OCI-LY1 (cell line): ENCODE measurements around the gene TBCD.

ENCODE experiments used
- H2AFZ ChIP-seq: fragments of 200-600 bp; sonication (generic), shearing (Covaris generic); 2 replicates; pipeline ENCODE4 v1.6.0; 2014; ENCODE audit warnings: antibody characterized with exemption, mild to moderate bottlenecking, low read length
- H3F3A ChIP-seq: fragments of 200-600 bp; sonication (generic), shearing (Covaris generic); 2 replicates; pipeline ENCODE4 v1.6.0; 2014; ENCODE audit warnings: mild to moderate bottlenecking, antibody characterized with exemption, low read length, moderate library complexity; ENCODE audit not compliant: insufficient read depth
- H3K27ac ChIP-seq: fragments of 200-600 bp; sonication (generic); 2 replicates; pipeline ENCODE4 v1.5.1; 2014; ENCODE audit warnings: low read length, mixed run types, mild to moderate bottlenecking, low read depth; ENCODE audit not compliant: poor library complexity, severe bottlenecking
- H3K27me3 ChIP-seq: fragments of 200-600 bp; sonication (generic); 2 replicates; pipeline ENCODE4 v1.6.0; 2014; ENCODE audit warnings: antibody characterized with exemption, mild to moderate bottlenecking, low read length, moderate library complexity; ENCODE audit not compliant: insufficient read depth
- H3K36me3 ChIP-seq: fragments of 200-600 bp; sonication (generic); 2 replicates; pipeline ENCODE4 v1.6.1; 2014; ENCODE audit warnings: mild to moderate bottlenecking, antibody characterized with exemption, low read length, moderate library complexity, mixed read lengths; ENCODE audit not compliant: insufficient read depth
- H3K4me1 ChIP-seq: fragments of 200-600 bp; sonication (generic); 2 replicates; pipeline ENCODE4 v1.5.1; 2014; ENCODE audit warnings: mild to moderate bottlenecking, low read length, moderate library complexity; ENCODE audit not compliant: insufficient read depth, severe bottlenecking
- H3K4me2 ChIP-seq: fragments of 200-600 bp; sonication (generic), shearing (Covaris generic); 2 replicates; pipeline ENCODE4 v1.6.1; 2014; ENCODE audit warnings: low read length
- H3K4me3 ChIP-seq: fragments of 200-600 bp; sonication (generic); 2 replicates; pipeline ENCODE4 v1.5.1; 2014; ENCODE audit warnings: low read length, low read depth, mild to moderate bottlenecking, mixed read lengths; ENCODE audit not compliant: poor library complexity, severe bottlenecking
- H3K79me2 ChIP-seq: fragments of 200-600 bp; shearing (Covaris generic); 2 replicates; pipeline ENCODE4 v1.6.1; 2016; ENCODE audit warnings: mixed run types, low read length, mixed read lengths; ENCODE audit not compliant: insufficient read depth
- H3K9ac ChIP-seq: fragments of 200-600 bp; sonication (generic), shearing (Covaris generic); 2 replicates; pipeline ENCODE4 v1.6.1; 2014; ENCODE audit warnings: mild to moderate bottlenecking, low read length, mixed read lengths
- H3K9me2 ChIP-seq: fragments of 200-600 bp; sonication (generic), shearing (Covaris generic); 2 replicates; pipeline ENCODE4 v1.6.1; 2014; ENCODE audit warnings: low read depth, mild to moderate bottlenecking, low read length, mixed read lengths
- H3K9me3 ChIP-seq: fragments of 200-600 bp; shearing (Covaris generic); 2 replicates; pipeline ENCODE4 v1.6.1; 2014; ENCODE audit warnings: low read length, mixed read lengths
- H4K20me1 ChIP-seq: fragments of 200-600 bp; sonication (generic), shearing (Covaris generic); 2 replicates; pipeline ENCODE4 v1.6.0; 2016; ENCODE audit warnings: mild to moderate bottlenecking, low read length; ENCODE audit not compliant: insufficient read depth
- EZH2 ChIP-seq: fragments of 200-600 bp; sonication (generic), shearing (Covaris generic); IDR thresholded peaks from 2 replicates; pipeline ENCODE4 v1.8.0; 2017; ENCODE audit warnings: borderline replicate concordance, mixed run types, mild to moderate bottlenecking, antibody characterized with exemption, low read length, moderate library complexity, mixed read lengths
- TF ChIP-seq, protein P1 (sequence below): fragments of 200-600 bp; sonication (generic), shearing (Covaris generic); IDR thresholded peaks from 2 replicates; pipeline ENCODE4 v1.5.1; 2017; ENCODE audit warnings: mild to moderate bottlenecking, antibody characterized with exemption, low read length, moderate library complexity, mixed read lengths

TBCD gene

GRCh38 chr17:82915010-82915756 lies 163.3 kb downstream of the TBCD start:
- Histone ChIP-seq H3K9me2 (no peaks in the 10 kb centered on the region), H3F3A (no peaks in the 10 kb centered on the region), H3K4me1 (peaks cover 50% of the 10 kb centered on the region), H3K27ac (peak overlapping the region; percentile 76), H3K9me3 (no peaks in the 10 kb centered on the region), H3K27me3 (no peaks in the 10 kb centered on the region), H3K79me2 (no peaks in the 10 kb centered on the region), H2AFZ (no peak overlapping the region), H3K9ac (peak overlapping the region; percentile 44; the same call in 1 of the 2 replicates), H3K36me3 (peaks cover 5% of the 10 kb centered on the region), H3K4me3 (peak overlapping the region; percentile 32), H4K20me1 (no peaks in the 10 kb centered on the region), H3K4me2 (peak overlapping the region; percentile 50)
- TF ChIP-seq, protein P1, sequence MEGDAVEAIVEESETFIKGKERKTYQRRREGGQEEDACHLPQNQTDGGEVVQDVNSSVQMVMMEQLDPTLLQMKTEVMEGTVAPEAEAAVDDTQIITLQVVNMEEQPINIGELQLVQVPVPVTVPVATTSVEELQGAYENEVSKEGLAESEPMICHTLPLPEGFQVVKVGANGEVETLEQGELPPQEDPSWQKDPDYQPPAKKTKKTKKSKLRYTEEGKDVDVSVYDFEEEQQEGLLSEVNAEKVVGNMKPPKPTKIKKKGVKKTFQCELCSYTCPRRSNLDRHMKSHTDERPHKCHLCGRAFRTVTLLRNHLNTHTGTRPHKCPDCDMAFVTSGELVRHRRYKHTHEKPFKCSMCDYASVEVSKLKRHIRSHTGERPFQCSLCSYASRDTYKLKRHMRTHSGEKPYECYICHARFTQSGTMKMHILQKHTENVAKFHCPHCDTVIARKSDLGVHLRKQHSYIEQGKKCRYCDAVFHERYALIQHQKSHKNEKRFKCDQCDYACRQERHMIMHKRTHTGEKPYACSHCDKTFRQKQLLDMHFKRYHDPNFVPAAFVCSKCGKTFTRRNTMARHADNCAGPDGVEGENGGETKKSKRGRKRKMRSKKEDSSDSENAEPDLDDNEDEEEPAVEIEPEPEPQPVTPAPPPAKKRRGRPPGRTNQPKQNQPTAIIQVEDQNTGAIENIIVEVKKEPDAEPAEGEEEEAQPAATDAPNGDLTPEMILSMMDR, result peak; percentile 72
- no peak for TF ChIP-seq EZH2

DNA sequence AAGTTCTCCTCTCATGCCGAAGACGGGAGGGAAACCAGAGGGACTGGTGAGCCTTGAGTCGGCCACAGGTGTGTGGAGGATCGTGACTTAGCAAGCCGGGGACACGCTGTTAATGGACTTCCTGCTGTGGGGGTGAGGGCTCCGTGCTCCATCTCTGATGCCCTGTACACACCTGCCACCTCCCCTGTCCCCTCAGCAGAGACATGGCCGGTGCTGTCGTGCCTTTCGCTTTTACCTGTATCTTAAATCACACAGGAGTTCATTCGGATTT lies 163.8 kb downstream of the TBCD start:
- no peak overlapping the region for H2AFZ ChIP-seq
- no peaks in the 10 kb centered on the region for H3F3A ChIP-seq
- peaks cover 50% of the 10 kb centered on the region for H3K4me1 ChIP-seq
- H3K27ac ChIP-seq, result peak overlapping the region; percentile 76
- H3K9me3 ChIP-seq, result no peaks in the 10 kb centered on the region
- H3K4me2 ChIP-seq, result peak overlapping the region; percentile 50
- no peaks in the 10 kb centered on the region for H4K20me1 ChIP-seq
- peak overlapping the region; percentile 32 for H3K4me3 ChIP-seq
- TF ChIP-seq, protein P1, result no peak
- no peak for TF ChIP-seq EZH2
- H3K9me2 ChIP-seq, result no peaks in the 10 kb centered on the region
- H3K9ac ChIP-seq, result peak overlapping the region; percentile 14; the same call in 1 of the 2 replicates
- H3K79me2 ChIP-seq, result no peaks in the 10 kb centered on the region
- H3K27me3 ChIP-seq, result no peaks in the 10 kb centered on the region
- H3K36me3 ChIP-seq, result peaks cover 5% of the 10 kb centered on the region

- H3K4me1 ChIP-seq, result peaks cover 34% of the 10 kb centered on the region
- no peaks in the 10 kb centered on the region for H3K9me2 ChIP-seq
These were observed 166.0 kb downstream of the TBCD start for GRCh38 chr17:82917699-82918345.

More at GRCh38 chr17:82917699-82918345, 166.0 kb downstream of the TBCD start:
- H3K79me2 ChIP-seq, result no peaks in the 10 kb centered on the region
- no peak for TF ChIP-seq EZH2
- TF ChIP-seq, protein P1, result peak; percentile 72
- no peaks in the 10 kb centered on the region for H4K20me1 ChIP-seq
- no peaks in the 10 kb centered on the region for H3K9me3 ChIP-seq
- H3K27ac ChIP-seq, result no peak overlapping the region
- no peak overlapping the region for H3K4me3 ChIP-seq
- H2AFZ ChIP-seq, result no peak overlapping the region
- H3K36me3 ChIP-seq, result peaks cover 11% of the 10 kb centered on the region
- no peaks in the 10 kb centered on the region for H3K27me3 ChIP-seq
- H3F3A ChIP-seq, result no peaks in the 10 kb centered on the region
- peak overlapping the region; percentile 8; the same call in 1 of the 2 replicates for H3K4me2 ChIP-seq
- H3K9ac ChIP-seq, result no peak overlapping the region
